Stimulated activated CD8-positive, alpha-beta memory T cell treated with anti-CD3 and anti-CD28 coated beads, Interleukin-4, amount 100 ng/mL, for 24 hours (primary cell): ENCODE measurements around the gene KATNAL2.
A peak's percentile ranks its signal among the peaks of the same experiment; 100 is the strongest.

Experiments
- DNase-seq: peaks from one replicate; pipeline ENCODE4 v3.0.0-alpha.2; 2020; ENCODE audit warnings: low read depth

The KATNAL2 gene

DNA sequence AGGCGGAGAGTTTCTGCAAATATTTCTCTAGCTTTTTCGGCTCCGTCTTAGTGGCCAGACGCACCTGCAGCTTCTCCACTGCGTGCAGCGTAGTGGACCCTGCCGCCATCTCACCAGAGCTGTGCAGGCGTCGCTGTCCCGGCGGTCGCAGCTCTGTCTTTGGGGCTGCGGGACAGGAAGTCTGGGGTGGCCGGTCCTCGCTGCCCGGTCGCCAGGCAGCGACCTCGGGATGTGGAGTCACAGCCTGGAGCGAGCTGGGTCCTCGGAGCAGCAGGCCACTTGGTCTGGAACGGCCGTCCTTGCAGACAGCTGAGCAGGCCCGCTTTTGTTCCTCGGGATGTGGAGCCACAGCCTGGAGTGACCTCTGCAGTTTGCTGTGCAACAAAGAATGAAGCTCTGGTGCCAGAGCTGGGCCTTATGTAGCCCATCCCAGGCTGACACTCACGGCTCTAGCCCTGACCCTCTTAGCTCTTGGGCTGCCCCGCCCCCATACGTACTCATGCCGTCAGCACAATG, 117.8 kb downstream of the KATNAL2 start, which contains the start of gene ELOA2:
ELOA2 (minus strand) TSS at position 466 of the 516 bp plus-strand sequence; CDS start at position 109, 357 bp downstream.
- DNase-seq = no peak

DNA sequence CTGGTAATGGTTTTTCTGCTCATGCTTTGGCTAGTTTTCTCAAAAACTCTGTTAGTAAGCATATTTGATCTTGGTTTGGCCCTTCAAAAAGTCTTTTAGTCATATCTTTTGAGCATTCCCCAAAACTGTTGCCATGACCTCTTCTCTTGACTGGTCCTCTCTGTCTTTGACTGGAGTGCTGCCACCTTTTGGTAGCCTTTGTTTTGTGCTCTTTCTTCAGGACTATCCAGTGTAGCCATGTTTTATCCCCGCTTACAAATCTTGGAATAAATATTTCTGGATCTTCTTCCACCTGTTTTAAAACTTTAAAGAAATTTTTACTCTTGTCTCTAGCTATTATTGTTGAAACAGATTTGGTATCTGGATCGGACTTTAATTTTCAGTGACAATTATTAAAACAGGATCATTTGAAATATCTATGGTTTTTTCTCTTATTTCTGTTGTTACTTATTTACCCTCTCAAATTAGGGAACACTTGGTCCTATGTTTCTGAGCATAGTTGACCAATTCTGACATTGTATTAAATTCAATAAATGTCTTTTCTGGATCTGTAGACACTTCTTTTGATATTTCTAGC, 119.0 kb downstream of the KATNAL2 start:
- DNase-seq = no peak

DNA sequence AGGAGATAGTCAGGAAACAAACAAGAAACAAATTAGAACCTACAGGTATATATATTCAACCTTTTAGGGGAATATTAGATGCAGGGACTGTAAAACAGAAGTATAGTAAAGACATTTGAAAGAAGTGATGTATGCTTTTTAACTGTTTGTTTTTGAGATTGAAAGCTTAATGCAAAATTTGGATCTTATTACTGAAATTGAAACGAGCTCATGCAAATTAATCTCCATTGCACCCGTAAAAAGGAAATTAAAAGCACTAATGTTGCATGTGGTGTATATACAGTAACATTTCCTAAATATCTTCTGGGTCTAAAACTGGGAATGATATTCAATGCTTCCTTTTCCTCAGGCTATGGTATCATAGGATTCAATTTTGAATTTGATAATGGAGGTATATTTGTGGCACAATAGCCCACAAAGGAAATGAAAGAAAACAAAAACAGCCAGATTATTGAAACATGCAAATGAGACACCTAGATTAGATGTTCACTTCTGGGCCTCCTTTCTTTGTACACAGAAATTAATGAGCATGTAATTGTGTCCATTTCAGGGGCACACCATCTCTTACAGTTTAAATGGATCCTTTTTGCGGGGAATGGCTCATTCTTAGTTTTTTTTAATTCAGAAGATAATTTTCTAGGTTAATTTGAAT, 119.7 kb downstream of the KATNAL2 start:
- no peak for DNase-seq

DNA sequence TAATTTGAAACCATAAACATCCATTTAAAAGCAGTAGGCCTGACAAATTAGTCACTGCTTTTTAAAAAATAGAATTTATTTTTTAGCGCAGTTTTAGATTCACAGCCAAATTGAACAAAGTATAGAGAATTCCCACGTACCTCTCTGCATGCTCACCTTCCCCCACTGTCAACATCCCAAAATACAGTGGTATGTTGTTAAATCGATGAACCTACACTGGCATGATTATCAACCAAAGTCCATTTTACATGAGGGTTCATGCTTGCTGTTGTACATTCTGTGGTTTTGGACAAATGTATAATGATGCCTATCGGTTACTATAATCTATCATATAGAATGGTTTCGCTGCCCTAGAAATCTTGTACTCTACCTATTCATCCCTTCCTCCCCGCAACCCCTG, 123.6 kb downstream of the KATNAL2 start:
- DNase-seq = no peak

DNA sequence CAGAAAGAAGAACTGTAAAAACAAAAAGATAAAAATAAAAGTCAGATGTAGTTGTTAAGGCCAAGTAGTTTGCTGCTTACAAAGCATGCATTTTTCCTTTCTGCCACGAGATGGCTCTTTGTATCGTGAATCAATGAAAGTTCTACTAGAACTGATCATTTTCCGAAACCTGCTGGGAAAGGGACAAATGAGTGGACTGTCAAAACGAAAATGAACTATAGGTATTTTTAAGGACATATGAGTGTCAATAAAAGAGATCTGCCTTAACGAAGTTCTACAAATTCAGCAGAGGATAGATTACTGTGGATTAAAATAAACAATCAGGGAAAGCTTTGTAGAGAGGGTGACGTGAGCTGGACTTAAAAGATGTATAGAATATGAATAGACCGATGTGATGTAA, 133.1 kb downstream of the KATNAL2 start:
- no peak for DNase-seq

DNA sequence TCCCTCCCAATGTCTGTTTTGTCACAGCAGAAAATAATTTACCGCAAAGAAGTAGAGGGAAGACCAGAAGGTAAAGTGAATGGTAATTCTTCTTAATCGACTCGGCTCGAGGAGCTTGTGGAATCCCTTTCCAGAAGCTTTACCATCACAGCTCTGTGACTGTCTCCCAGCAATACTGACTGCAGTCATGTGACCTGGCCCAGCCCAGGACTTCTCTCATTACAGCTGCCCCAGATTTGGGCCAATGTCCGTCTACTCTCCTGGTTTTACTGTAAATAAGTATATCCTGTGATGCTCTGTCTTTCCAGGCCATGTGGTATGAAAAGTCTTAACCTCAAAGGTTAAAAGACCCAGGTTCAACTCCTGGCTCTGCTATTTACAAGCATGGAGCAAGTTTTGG, 137.0 kb downstream of the KATNAL2 start:
- DNase-seq = no peak

DNA sequence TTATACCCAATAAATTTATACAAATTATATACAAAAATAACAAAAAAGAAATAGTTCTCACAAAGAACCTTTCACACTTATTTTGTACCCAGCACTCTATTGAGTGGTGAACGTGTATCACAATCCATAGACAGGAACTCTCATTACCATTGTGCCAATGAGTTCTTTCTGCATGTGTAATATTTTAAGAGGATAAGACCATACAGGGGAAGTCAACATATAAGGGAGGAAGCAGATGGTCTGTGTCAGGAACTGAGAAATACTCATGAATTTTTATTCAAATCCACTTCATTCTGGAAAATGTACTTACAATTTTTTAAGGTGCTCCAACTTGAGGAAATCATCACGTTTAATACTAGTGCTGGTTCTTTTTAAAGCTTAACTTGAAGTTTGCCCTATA, 145.1 kb downstream of the KATNAL2 start:
- DNase-seq = no peak

DNA sequence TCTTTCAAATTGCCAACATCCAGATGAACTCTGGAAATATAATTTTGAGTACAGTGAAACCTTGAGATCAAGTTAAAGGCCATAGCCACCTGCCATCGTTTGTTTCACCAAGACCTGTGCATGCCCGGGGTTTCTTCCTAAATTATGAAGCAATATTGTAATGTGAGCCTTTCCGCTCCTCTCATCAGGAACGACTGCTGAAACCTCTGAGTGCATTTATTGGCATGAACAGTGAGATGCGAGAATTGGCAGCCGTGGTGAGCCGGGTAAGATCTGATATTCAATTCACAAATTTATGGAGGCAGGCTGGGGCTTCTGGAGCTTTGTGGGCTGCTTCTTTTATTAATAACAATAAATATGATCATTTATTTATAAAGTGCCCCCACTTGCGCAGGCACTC, 145.7 kb downstream of the KATNAL2 start:
- DNase-seq = no peak

DNA sequence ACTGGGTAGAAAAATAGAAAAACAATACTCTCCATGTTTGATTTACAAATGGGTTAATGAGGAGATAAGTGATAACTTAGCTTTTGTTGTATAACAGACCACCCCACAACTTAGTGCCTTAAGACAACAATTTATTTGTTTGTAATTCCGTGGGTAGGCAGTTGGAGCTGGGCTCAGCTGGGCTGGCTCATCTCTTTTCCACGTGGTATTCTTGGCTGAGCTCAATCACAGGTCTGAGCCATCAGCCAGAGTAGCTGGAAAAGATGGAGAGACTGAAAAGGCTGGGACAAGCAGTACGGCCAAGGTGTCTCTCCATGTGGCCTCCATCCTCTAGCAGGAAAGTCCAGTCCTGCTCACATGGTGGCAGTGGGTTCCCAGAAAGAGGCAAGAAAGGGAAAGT, 150.2 kb downstream of the KATNAL2 start:
- DNase-seq = no peak

DNA sequence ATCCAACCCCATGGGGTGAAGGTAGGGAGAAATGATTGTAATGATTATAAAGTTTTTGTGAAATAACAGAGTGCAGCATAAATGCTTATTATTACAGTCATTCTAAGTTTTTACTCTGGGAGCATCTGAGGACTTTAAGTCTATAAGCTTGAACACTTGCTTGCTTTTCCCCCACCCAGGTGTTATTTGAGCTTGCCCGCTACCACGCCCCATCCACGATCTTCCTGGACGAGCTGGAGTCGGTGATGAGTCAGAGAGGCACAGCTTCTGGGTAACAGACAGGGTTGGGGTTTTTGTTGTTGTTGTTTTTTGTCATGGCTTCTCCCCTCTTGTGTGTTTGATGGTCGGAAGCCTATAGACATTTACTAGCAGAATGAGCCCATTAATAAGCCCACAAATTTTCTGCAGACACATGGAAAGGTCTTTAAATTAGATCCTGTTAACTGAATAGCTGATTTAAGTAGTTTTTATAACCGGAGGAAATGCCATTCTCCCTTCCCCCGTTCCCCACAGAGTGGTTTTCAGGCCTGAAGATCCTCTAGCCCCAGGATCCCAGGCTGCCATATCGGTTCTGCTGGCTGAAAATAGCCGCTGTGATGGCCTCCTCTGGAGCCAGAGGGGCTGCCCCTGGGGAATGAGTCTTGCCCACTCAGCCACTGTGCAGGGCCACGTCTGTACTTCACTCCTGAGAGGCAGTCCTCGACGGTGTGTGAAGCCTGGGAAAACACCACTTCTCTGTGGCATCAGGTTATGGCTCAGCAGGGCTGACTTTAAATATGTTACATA, 157.9 kb downstream of the KATNAL2 start:
- DNase-seq = no peak

DNA sequence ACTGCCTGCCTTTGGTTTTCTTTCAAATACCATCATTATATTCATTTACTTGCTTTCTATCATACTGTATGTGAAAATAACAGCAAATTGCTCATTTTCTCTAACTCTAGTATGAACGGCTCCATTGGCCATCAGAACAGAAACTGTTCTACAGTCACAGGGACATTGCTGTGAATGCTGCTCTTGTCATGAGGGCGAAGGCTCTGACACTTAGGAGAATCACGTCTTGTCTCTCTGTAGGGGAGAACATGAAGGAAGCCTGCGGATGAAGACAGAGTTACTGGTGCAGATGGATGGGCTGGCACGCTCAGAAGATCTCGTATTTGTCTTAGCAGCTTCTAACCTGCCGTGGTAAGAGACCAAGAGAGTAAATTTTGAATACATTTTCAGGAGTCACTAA, 159.7 kb downstream of the KATNAL2 start:
- DNase-seq = no peak

DNA sequence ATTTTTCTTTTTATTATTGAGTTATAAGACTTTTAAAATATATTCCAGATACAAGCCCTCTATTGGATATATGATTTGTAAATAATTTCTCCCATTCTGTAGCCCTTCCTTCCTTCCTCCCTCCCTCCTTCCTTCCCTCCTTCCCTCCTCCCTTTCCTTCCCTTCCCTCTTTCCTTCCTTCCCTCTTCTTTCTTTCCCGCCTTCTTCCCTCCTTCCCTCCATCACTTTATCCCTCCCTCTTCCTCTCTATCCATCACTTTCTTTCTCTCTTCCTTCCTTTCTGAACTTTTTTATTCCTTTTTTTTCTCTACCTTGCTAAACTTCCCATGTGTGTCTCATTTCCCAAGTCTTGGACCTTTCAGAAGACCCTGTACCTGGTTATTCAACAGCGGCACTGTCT, 163.5 kb downstream of the KATNAL2 start:
- DNase-seq = no peak

DNA sequence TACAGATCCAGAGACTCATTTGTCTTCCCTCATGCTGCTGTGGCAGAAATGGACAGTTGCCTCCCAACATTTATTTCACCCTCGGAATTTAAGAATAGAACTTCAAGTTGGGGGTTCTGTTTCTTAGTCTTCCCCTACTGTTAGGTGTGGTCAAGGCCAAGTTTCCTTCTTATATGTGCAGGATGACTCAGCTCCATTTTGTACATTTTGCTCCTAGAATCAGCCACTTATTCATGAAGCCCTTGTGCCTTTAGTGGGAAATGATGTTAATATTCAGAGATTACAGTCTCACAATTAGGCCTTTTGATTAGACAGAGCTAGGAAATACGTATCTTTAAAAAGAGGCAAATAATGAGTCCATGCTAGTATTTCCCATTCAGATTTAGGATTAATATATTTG, 164.2 kb downstream of the KATNAL2 start:
- DNase-seq = no peak

DNA sequence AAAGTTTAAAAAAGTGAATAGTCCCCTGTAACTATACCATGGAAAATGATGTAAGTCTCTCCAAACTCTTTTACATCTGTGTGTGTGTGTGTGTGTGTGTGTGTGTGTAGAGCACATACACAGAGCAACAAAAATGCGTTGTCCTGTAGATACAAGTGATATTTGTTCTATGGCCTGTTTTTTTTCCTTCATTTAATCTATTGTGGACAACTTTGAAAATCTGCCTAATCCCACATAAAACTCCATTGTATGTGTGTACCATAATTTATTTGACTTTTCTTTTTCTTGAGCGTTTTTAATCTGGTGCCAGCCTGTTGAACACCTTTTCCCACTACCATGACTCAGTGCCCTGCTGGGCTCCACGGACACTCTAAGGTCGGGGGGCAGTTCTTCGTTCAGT, 170.3 kb downstream of the KATNAL2 start:
- DNase-seq = no peak

DNA sequence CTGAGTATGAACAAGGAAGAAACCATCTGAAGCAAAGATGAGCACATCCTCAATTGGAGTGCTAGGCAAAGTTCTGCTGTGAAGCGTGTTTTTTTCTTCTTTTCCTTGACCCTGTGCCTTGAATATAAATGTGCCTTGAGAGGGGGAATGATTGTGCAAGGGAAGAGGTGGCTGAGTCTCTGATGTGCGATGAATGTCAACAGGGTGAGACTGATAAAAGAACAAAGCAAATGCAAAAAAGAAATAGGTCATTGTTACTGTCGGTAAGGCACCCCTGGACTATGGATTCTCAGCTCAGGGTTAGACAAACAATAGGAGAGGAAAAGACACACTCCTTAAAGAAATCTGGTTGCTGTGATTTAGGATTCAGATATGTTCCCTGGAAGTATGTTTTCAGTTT, 178.4 kb downstream of the KATNAL2 start:
- DNase-seq = no peak

DNA sequence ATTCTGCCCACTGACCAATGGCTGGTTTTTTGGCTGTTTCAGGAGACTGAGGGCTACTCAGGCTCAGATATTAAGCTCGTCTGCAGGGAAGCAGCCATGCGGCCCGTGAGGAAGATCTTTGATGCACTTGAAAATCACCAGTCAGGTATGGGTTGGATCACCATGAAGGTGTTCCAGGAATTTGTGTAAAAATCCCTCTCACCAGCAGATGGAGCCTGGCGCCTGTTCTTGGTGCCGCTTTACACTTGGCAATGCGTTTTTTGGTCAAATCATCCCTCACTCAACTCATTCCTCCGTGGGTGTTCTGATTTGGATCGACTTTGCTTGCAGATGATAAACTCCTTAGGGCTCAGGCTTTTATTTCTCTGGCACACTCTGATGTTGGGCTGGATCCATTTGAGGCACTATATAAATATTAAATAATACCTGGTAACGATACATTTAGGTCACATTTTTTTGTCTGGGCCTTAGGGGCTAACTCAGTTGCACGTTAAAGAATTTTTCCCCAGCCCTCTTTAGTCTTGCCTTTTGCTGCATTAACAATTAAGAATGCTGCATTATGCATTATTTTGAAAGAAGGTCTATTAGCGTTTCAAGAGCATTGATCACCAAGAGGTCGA, 182.9 kb downstream of the KATNAL2 start:
- peak; percentile 32 for DNase-seq

DNA sequence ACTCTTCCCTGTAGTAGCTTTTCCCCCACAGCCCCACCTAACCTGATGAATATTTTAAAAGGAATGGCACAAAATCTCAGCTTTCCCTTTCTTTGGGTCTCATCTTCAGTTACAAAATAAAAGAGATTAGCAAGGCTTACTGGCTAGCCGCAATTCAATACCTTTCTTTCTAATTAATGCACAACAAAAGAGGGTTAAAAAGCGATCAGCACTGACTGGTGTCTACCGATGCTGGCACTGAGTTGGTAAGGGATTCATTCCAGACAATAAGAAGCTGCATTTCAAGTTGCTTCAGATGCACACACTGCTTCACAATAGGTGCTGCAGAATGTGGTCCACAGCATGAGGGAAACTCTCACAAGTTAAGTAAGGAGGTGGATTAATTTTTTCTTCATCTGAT, 191.0 kb downstream of the KATNAL2 start:
- no peak for DNase-seq

DNA sequence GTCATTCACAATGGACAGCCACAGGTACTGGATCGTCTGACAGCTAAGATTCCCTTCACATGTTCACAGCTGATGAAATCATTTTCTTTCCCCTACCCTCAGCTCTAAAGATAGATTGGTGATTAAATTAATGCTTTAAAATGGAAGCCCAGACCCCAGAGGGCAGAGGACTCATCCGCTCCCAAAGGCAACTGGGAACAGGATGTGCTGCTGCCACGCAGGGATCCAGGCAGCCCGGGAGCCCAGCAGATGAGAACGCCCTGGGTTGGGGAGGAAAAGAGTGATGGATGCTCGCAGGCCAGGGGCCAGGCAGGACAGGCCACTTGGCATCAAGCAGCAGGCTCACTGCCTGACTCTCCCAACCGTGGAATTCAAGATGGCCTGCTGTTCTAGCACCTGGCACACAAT, 191.6 kb downstream of the KATNAL2 start:
- DNase-seq = no peak

DNA sequence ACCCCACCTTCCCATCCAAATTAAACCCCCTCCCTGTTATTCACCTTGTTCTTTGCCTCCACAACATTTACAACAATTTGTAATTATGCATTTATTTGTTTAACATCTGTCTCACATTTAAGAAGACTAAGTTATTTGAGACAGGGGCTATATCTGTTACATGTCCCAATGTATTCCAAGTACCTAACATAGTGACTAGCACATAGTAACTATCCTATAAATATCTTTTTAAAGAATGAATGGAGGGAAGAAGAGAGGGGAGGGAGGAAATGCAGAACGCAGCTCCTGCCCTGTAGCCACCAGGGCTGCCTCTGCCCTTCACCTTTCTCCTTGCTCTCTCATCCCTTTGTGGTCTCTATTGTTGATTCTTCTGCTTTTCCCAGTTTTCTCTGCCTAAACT, 192.3 kb downstream of the KATNAL2 start:
- no peak for DNase-seq

DNA sequence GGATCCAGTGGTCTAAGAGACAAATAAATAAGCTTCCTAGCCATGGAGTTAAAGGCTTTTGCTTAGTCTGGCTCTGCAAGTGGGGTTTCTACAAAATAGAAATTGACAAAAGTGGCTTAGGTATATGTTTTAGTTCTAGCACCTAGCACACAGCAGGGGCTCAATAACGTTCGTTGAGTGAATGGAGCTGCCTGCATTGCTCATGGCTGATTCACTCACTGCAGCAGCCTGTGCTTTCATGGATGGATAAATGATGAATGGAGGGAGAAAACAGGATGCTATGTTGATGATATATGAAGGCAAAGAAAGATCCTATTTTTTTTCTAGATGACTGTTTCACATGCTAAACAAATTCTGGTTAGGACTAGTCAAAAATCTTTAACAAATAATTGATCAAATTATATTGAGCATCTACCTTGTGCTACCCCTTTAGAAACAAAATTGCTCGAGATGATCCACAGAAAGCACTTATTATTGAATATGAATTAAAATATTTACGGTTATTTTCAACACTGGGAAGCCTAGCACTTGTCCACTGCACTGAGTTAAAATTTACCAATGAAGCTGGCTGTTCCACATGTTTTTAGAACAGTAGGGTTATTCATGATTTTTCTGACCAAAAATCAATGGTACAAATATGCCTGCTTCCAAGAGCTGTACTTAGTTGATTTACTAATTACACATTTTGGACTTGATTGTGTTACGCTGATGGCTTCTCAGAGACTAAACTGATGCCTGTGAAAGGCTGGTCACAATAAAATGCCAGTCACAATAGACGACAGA, 193.3 kb downstream of the KATNAL2 start:
- DNase-seq = no peak

DNA sequence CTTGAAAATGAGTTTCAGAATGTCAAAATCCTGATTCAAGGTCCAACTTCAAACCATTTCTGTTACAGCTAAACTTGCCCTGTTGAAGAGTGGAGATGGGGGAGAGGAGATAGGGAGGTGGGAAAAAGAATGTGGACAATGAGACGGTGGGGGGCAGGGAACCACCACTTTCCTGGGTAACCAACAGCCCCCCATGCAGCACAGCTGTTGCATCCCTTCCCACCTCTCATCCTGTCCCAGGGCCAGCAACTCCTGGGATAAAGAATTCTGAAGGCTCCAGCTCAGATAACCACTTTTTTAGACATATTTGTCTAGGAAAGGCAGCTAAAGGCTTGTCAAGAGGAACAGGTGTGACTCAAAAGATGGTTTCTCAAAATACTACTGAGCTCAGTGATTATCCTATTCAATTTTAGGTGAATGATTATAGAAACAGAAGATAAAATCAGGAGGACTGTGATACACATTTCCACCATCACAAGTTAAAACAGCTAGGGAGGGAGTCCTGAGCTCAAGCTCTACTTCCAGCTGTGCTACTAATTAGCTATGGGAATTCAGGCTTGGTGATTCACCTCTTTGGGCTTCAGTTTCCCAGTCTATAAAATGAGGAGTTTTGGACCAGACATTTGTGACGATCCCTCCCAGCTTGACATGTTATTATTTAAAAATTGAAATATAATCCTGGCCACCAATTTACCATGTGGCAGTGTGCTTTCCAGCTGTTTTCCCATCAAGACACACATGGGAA, 196.6 kb downstream of the KATNAL2 start:
- no peak for DNase-seq
